Measurements from ENCODE around the gene LHX4.

Gene LHX4

GRCh38 chr1:180312926-180313325, 82.9 kb downstream of the LHX4 start:
- Histone ChIP-seq H3K27me3 (ENCODE audit: insufficient read depth, low read length) (no peaks in the 10 kb centered on the region), H3K79me1 (ENCODE audit: low read length) (no peaks in the 10 kb centered on the region), H3K9me3 (ENCODE audit: insufficient read depth, low read depth, low read length) (no peaks in the 10 kb centered on the region), H3K23ac (ENCODE audit: low read length) (no peak overlapping the region), H3K18ac (ENCODE audit: low read length) (no peak overlapping the region), H3K27ac (ENCODE audit: low read depth, low read length) (no peak overlapping the region), H3K4me1 (ENCODE audit: control insufficient read depth in 1 of 2, insufficient read depth in 2 of 2, low read length in 2 of 2) (no peaks in the 10 kb centered on the region), H4K91ac (ENCODE audit: low read depth, low read length) (no peak overlapping the region), H3K9ac (ENCODE audit: low read length) (no peak overlapping the region), H4K8ac (ENCODE audit: low read depth, low read length) (no peak overlapping the region), H2AK5ac (ENCODE audit: low read length) (no peak overlapping the region), H3K79me2 (ENCODE audit: control insufficient read depth, insufficient read depth, low read length, poor library complexity) (no peaks in the 10 kb centered on the region), H4K12ac (ENCODE audit: low read depth, low read length) (no peak overlapping the region), H2BK120ac (ENCODE audit: insufficient read depth, low read length, poor library complexity) (no peak overlapping the region), H2BK12ac (ENCODE audit: low read length) (no peak overlapping the region), H3K36me3 (ENCODE audit: control insufficient read depth in 1 of 2, insufficient read depth in 2 of 2, low read length in 2 of 2) (peaks cover 0 to 5% of the 10 kb centered on the region in 2 experiments), H3K4me3 (ENCODE audit: low read depth, low read length) (no peak overlapping the region), H3K4ac (ENCODE audit: low read depth, low read length) (no peak overlapping the region), H2AFZ (ENCODE audit: insufficient read depth, low read length, poor library complexity) (no peak overlapping the region), H3K4me2 (ENCODE audit: low read length) (no peak overlapping the region), H2BK5ac (ENCODE audit: low read depth, low read length, poor library complexity) (no peak overlapping the region), H3K14ac (ENCODE audit: low read length) (no peak overlapping the region)
- DNase-seq, result peak in 1 of 2 donors; percentile 45
- WGBS (ENCODE audit: extremely low coverage, insufficient coverage, insufficient read length), result no CpG with 5 or more reads among the region's 2 CpGs

DNA sequence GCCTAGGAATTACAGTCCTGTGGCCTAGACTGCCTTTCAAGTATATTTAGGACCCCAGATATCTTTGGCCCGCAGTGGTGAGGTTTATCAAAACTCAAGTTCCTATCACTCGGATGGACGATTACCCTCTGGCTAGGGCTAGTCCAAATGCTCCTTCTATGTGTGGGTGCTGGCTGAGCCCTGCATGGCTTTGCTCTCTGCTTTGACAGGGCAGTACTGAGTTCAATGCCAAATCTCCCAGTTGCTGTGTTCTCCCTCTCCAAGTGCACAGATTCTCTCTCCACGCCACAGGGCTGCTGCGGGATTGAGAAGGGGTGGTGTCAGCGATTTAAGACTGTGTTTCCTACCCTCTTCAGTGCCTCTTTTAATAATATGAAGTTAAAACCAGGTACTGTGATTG, 97.0 kb downstream of the LHX4 start:
- Histone ChIP-seq H2BK12ac (ENCODE audit: low read length) (no peak overlapping the region), H4K8ac (ENCODE audit: low read depth, low read length) (no peak overlapping the region)

More for the DNA sequence above, 97.0 kb downstream of the LHX4 start:
- H3K4me2 ChIP-seq (ENCODE audit: low read length), result no peak overlapping the region
- no peaks in the 10 kb centered on the region for H3K36me3 ChIP-seq (ENCODE audit: control insufficient read depth in 1 of 2, insufficient read depth in 2 of 2, low read length in 2 of 2)
- no peak overlapping the region for H2BK120ac ChIP-seq (ENCODE audit: insufficient read depth, low read length, poor library complexity)
- H3K18ac ChIP-seq (ENCODE audit: low read length), result no peak overlapping the region
- no peak overlapping the region for H2BK5ac ChIP-seq (ENCODE audit: low read depth, low read length, poor library complexity)
- no peak for DNase-seq
- H3K14ac ChIP-seq (ENCODE audit: low read length), result no peak overlapping the region
- H3K79me2 ChIP-seq (ENCODE audit: control insufficient read depth, insufficient read depth, low read length, poor library complexity), result no peaks in the 10 kb centered on the region
- H2AK5ac ChIP-seq (ENCODE audit: low read length), result no peak overlapping the region
- no peak overlapping the region for H4K12ac ChIP-seq (ENCODE audit: low read depth, low read length)
- H3K9ac ChIP-seq (ENCODE audit: low read length), result no peak overlapping the region
- no CpG with 5 or more reads among the region's 6 CpGs for WGBS (ENCODE audit: extremely low coverage, insufficient coverage, insufficient read length)
- H3K4ac ChIP-seq (ENCODE audit: low read depth, low read length), result no peak overlapping the region
- H3K9me3 ChIP-seq (ENCODE audit: insufficient read depth, low read depth, low read length), result peaks cover 2% of the 10 kb centered on the region
- H3K79me1 ChIP-seq (ENCODE audit: low read length), result no peaks in the 10 kb centered on the region
- H3K4me3 ChIP-seq (ENCODE audit: low read depth, low read length), result no peak overlapping the region
- H3K27ac ChIP-seq (ENCODE audit: low read depth, low read length), result no peak overlapping the region
- no peaks in the 10 kb centered on the region for H3K27me3 ChIP-seq (ENCODE audit: insufficient read depth, low read length)
- H3K4me1 ChIP-seq (ENCODE audit: control insufficient read depth in 1 of 2, insufficient read depth in 2 of 2, low read length in 2 of 2), result no peaks in the 10 kb centered on the region
- no peak overlapping the region for H3K23ac ChIP-seq (ENCODE audit: low read length)
- no peak overlapping the region for H2AFZ ChIP-seq (ENCODE audit: insufficient read depth, low read length, poor library complexity)
- H4K91ac ChIP-seq (ENCODE audit: low read depth, low read length), result no peak overlapping the region
